ENCODE results near the gene ADCY10. TPM values are rescaled to one million over a fixed set of nuclear protein-coding genes. Genes with fewer than 3 reads are reported as not detected.

The ADCY10 gene
- total RNA-seq, 6 experiments from 2014 or later = 0.43 to 5.8 (median 1.5) TPM

GRCh38 chr1:167861664-167862381 lies 52.1 kb downstream of the ADCY10 start:
- TF ChIP-seq CTCF (IDR thresholded peaks at IDR 0.05) (no peak), POLR2A (IDR thresholded peaks at IDR 0.05) (no peak)
- Histone ChIP-seq H3K36me3 (no peaks in the 10 kb centered on the region), H3K27ac (no peak overlapping the region), H3K9me3 (no peaks in the 10 kb centered on the region), H3K27me3 (no peaks in the 10 kb centered on the region), H3K4me3 (no peak overlapping the region), H3K4me1 (no peaks in the 10 kb centered on the region)
- 87% methylated on average over 8 of the region's 8 CpGs for WGBS (ENCODE audit: insufficient coverage, low coverage, low lambda C conversion rate, missing lambda C conversion rate)
- ATAC-seq = no peak
- DNase-seq = no peak
- intact Hi-C loops (cut with DNase I) = no loop called here

- no peak overlapping the region for H3K4me3 ChIP-seq
- no peaks in the 10 kb centered on the region for H3K9me3 ChIP-seq
- no peak for ATAC-seq
- no peaks in the 10 kb centered on the region for H3K36me3 ChIP-seq
- intact Hi-C loops (cut with DNase I) = no loop called here
- no peak for DNase-seq
- no peak overlapping the region for H3K27ac ChIP-seq
- TF ChIP-seq CTCF (IDR thresholded peaks at IDR 0.05) (no peak), POLR2A (IDR thresholded peaks at IDR 0.05) (no peak)
- no peaks in the 10 kb centered on the region for H3K4me1 ChIP-seq
- H3K27me3 ChIP-seq = no peaks in the 10 kb centered on the region
These were observed 53.6 kb downstream of the ADCY10 start for GRCh38 chr1:167860231-167860923.

GRCh38 chr1:167856711-167857418 lies 57.1 kb downstream of the ADCY10 start:
- TF ChIP-seq POLR2A (IDR thresholded peaks at IDR 0.05) (no peak), CTCF (IDR thresholded peaks at IDR 0.05) (no peak)
- ATAC-seq (no peak), DNase-seq (no peak)
- Histone ChIP-seq H3K9me3 (no peaks in the 10 kb centered on the region), H3K4me3 (no peak overlapping the region), H3K4me1 (no peaks in the 10 kb centered on the region), H3K27me3 (no peaks in the 10 kb centered on the region), H3K27ac (no peak overlapping the region), H3K36me3 (peaks cover 0 to 3% (median 0%) of the 10 kb centered on the region in 4 donors)
- WGBS (ENCODE audit: insufficient coverage, low coverage, low lambda C conversion rate, missing lambda C conversion rate) = 92% methylated on average over 7 of the region's 7 CpGs
- intact Hi-C loops (cut with DNase I) = no loop called here

GRCh38 chr1:167854184-167854583 lies 59.8 kb downstream of the ADCY10 start:
- WGBS (ENCODE audit: insufficient coverage, low coverage, low lambda C conversion rate, missing lambda C conversion rate) = 84% methylated on average over 4 of the region's 5 CpGs

More at GRCh38 chr1:167854184-167854583, 59.8 kb downstream of the ADCY10 start:
- TF ChIP-seq POLR2A (IDR thresholded peaks at IDR 0.05) = no peak
- TF ChIP-seq CTCF (IDR thresholded peaks at IDR 0.05) = no peak
- H3K9me3 ChIP-seq = no peaks in the 10 kb centered on the region
- ATAC-seq (no peak), DNase-seq (no peak)
- intact Hi-C loops (cut with DNase I) = no loop called here
- no peaks in the 10 kb centered on the region for H3K27me3 ChIP-seq
- H3K36me3 ChIP-seq = peaks cover 0 to 3% (median 0%) of the 10 kb centered on the region in 4 donors
- no peak overlapping the region for H3K27ac ChIP-seq
- H3K4me3 ChIP-seq = no peak overlapping the region
- no peaks in the 10 kb centered on the region for H3K4me1 ChIP-seq

All from right lobe of liver (tissue), 6 donors.